Vagina (tissue), 2 donors: ENCODE measurements around the gene PIEZO2. TPM values are rescaled to one million over a fixed set of nuclear protein-coding genes. Genes with fewer than 3 reads are reported as not detected.

Experiments
- DNase-seq, 2 donors: peaks; one replicate each; pipeline ENCODE4 v3.0.0-alpha.2; 2017; ENCODE audit errors: extremely low spot score in 2 of 2
- H3K27ac ChIP-seq: fragments of 200-600 bp; sonication (generic); one replicate; pipeline ENCODE4 v1.5.1; 2019
- H3K27me3 ChIP-seq: fragments of 200-600 bp; sonication (generic); one replicate; pipeline ENCODE4 v1.5.1; 2019
- H3K36me3 ChIP-seq, 2 donors: fragments of 200-600 bp; sonication (generic); one replicate each; pipeline ENCODE4 v1.5.1; 2017 to 2019
- H3K4me1 ChIP-seq: fragments of 200-600 bp; sonication (generic); one replicate; pipeline ENCODE4 v1.5.1; 2019
- H3K4me3 ChIP-seq, 2 donors: fragments of 200-600 bp; sonication (generic); 1 replicate in 1 of 2; 2 replicates in 1 of 2; pipeline ENCODE4 v1.5.1; 2016 to 2019
- H3K9me3 ChIP-seq: fragments of 200-600 bp; sonication (generic); one replicate; pipeline ENCODE4 v1.5.1; 2019
- CTCF ChIP-seq, 3 experiments: fragments of 450-650 bp in 2 of 3; fragments of 200-600 bp in 1 of 3; sonication (generic) in 1 of 3; IDR thresholded peaks; one replicate each; pipeline ENCODE4 v1.5.1; 2017 to 2019; ENCODE audit warnings: antibody characterized with exemption in 3 of 3, mild to moderate bottlenecking in 2 of 3, moderate library complexity in 2 of 3
- POLR2A ChIP-seq, 2 donors: fragments of 450-650 bp; IDR thresholded peaks; one replicate each; pipeline ENCODE4 v1.6.1; 2017; ENCODE audit warnings: antibody characterized with exemption in 2 of 2, mild to moderate bottlenecking in 2 of 2, moderate library complexity in 2 of 2
- POLR2AphosphoS5 ChIP-seq, 2 donors: sonication (generic); formaldehyde crosslinking; IDR thresholded peaks; one replicate each; pipeline ENCODE4 v1.9.0; 2017; ENCODE audit warnings: antibody characterized with exemption in 2 of 2, mild to moderate bottlenecking in 2 of 2, low read depth in 1 of 2; ENCODE audit not compliant: insufficient read depth in 1 of 2
- intact Hi-C: fragments of 100-400 bp; cut with DNase I; formaldehyde crosslinking; loops from one replicate; pipeline ENCODE4 v1.15.1; 2023
- total RNA-seq: library from RNA; depleted of rRNA; stranded (reverse); fragments of >200 nt; gene quantifications from one replicate; pipeline ENCODE4 v1.2.3, GENCODE V29; 2016

The PIEZO2 gene
- total RNA-seq, 1 donor from 2014 or later = 5.9 TPM

DNA sequence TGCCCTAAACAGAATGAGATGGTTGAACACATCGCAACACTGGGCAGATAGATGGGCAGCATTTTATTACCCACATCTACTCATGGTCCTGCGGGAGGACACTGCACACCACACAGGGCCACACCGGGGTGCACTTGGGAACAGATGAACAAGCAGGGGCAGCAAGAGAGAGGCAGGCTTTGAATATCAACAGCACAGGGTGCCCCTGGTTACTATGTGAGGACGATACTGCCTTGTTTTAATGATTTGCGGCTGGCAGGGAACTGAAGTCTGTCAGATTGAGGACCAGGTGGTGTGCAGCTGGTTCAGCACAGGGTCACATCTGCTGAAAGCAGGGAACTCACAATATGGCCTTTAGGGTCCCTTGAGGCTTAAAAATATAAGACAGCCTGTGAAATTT, 195.7 kb downstream of the PIEZO2 start:
- no peaks in the 10 kb centered on the region for H3K4me1 ChIP-seq
- H3K36me3 ChIP-seq = no peaks in the 10 kb centered on the region
- H3K4me3 ChIP-seq = no peak overlapping the region
- DNase-seq = no peak
- intact Hi-C loops = no loop called here
- TF ChIP-seq CTCF (IDR thresholded peaks at IDR 0.05) (no peak), POLR2AphosphoS5 (IDR thresholded peaks at IDR 0.05; ENCODE audit: insufficient read depth in 1 of 2, low read depth in 1 of 2) (no peak), POLR2A (IDR thresholded peaks at IDR 0.05) (no peak)
- H3K27me3 ChIP-seq = no peaks in the 10 kb centered on the region
- no peaks in the 10 kb centered on the region for H3K9me3 ChIP-seq
- no peak overlapping the region for H3K27ac ChIP-seq

DNA sequence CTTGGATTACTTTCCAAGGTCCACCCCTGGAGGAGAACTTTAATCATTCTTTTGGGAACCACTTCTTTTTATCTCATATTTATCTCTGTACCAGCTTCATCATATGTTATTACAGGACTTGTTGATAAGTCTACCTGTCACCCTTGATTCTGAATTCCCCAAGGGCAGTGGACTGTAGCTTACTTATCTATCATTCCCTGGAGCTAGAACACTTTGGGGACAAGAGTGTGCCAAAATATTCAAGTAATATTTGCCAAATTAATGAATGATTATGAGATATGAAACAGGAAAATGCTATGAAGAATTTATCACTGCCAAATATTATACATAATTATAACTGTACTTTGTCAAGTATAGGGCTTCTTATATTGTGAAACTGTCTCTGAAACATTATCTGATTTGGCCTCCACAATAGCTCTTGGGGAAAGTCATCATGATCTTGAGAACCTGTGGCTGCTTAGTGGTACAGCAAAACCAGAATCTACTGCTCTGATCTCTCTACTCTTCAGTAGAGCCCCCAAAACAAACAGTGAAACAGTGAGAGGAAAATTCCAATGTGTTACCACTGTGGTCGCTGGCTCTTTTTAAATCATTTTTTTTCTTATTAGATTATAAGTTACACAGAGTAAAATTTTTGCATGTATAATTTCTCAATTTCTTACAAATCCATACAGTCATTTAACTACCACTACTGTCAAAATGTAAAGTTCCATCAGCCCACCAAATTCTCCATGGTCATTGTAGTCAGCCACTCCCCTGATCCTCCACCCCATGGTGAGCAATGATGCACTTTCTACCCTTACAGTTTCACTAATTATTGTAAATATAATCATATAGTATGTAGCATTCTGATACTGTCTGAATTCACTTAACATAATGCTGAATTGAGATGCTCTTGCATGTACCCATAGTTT, 197.5 kb downstream of the PIEZO2 start:
- Histone ChIP-seq H3K4me1 (no peaks in the 10 kb centered on the region), H3K27me3 (no peaks in the 10 kb centered on the region), H3K9me3 (no peaks in the 10 kb centered on the region), H3K27ac (no peak overlapping the region), H3K4me3 (no peak overlapping the region), H3K36me3 (no peaks in the 10 kb centered on the region)
- no peak for TF ChIP-seq POLR2AphosphoS5 (IDR thresholded peaks at IDR 0.05; ENCODE audit: insufficient read depth in 1 of 2, low read depth in 1 of 2)
- no peak for TF ChIP-seq POLR2A (IDR thresholded peaks at IDR 0.05)
- no peak for TF ChIP-seq CTCF (IDR thresholded peaks at IDR 0.05)
- no peak for DNase-seq
- intact Hi-C loops = no loop called here

- TF ChIP-seq POLR2AphosphoS5 (IDR thresholded peaks at IDR 0.05; ENCODE audit: insufficient read depth in 1 of 2, low read depth in 1 of 2) = no peak
- TF ChIP-seq POLR2A (IDR thresholded peaks at IDR 0.05) = no peak
- TF ChIP-seq CTCF (IDR thresholded peaks at IDR 0.05) = no peak
- H3K4me1 ChIP-seq = no peaks in the 10 kb centered on the region
- intact Hi-C loops = no loop called here
These were observed 198.3 kb downstream of the PIEZO2 start for GRCh38 chr18:10950876-10951630.

GRCh38 chr18:10950080-10950875, 199.1 kb downstream of the PIEZO2 start:
- Histone ChIP-seq H3K4me1 (no peaks in the 10 kb centered on the region), H3K36me3 (no peaks in the 10 kb centered on the region), H3K9me3 (peaks cover 6% of the 10 kb centered on the region), H3K27me3 (no peaks in the 10 kb centered on the region), H3K27ac (no peak overlapping the region), H3K4me3 (no peak overlapping the region)
- no peak for DNase-seq
- intact Hi-C loops = no loop called here
- TF ChIP-seq CTCF (IDR thresholded peaks at IDR 0.05) (no peak), POLR2A (IDR thresholded peaks at IDR 0.05) (no peak), POLR2AphosphoS5 (IDR thresholded peaks at IDR 0.05; ENCODE audit: insufficient read depth in 1 of 2, low read depth in 1 of 2) (no peak)

More at GRCh38 chr18:10950876-10951630, 198.3 kb downstream of the PIEZO2 start:
- Histone ChIP-seq H3K27ac (no peak overlapping the region), H3K36me3 (no peaks in the 10 kb centered on the region), H3K4me3 (no peak overlapping the region), H3K27me3 (no peaks in the 10 kb centered on the region), H3K9me3 (peaks cover under 1% of the 10 kb centered on the region)
- no peak for DNase-seq
